Measurements from ENCODE around the gene SETD5.

SETD5 gene

GRCh38 chr3:9388142-9388541 is 9.3 kb upstream of the SETD5 start:
- no peak for DNase-seq

- DNase-seq: no peak
Observed at GRCh38 chr3:9388562-9389272, 8.7 kb upstream of the SETD5 start.

- DNase-seq: no peak
Observed at GRCh38 chr3:9390265-9390888, 7.0 kb upstream of the SETD5 start.

- DNase-seq: no peak
Observed at GRCh38 chr3:9392041-9392440, 5.4 kb upstream of the SETD5 start.

- no peak for DNase-seq
Observed at GRCh38 chr3:9395570-9396300, 1.7 kb upstream of the SETD5 start.

GRCh38 chr3:9396301-9396631 is 1.1 kb upstream of the SETD5 start:
- DNase-seq: peak; percentile 80

- DNase-seq: peak; percentile 99
Observed at GRCh38 chr3:9396632-9397331, 633 bp upstream of the SETD5 start.

GRCh38 chr3:9397906-9398699 is 688 bp downstream of the SETD5 start:
- peak; percentile 40 for DNase-seq

GRCh38 chr3:9398700-9399336 is 1.4 kb downstream of the SETD5 start:
- DNase-seq: peak; percentile 24

GRCh38 chr3:9399337-9399703 is 1.9 kb downstream of the SETD5 start:
- DNase-seq: no peak

- DNase-seq: no peak
Observed at GRCh38 chr3:9399746-9400145, 2.3 kb downstream of the SETD5 start.

GRCh38 chr3:9400616-9401015 is 3.2 kb downstream of the SETD5 start:
- no peak for DNase-seq

GRCh38 chr3:9401986-9402385 is 4.6 kb downstream of the SETD5 start:
- DNase-seq: no peak

- no peak for DNase-seq
Observed at GRCh38 chr3:9402410-9403228, 5.2 kb downstream of the SETD5 start.

- no peak for DNase-seq
Observed at GRCh38 chr3:9403463-9403862, 6.0 kb downstream of the SETD5 start.

- no peak for DNase-seq
Observed at GRCh38 chr3:9404680-9405079, 7.3 kb downstream of the SETD5 start.

- DNase-seq: no peak
Observed at GRCh38 chr3:9405756-9406155, 8.3 kb downstream of the SETD5 start.

- no peak for DNase-seq
Observed at GRCh38 chr3:9406856-9407626, 9.6 kb downstream of the SETD5 start.

- DNase-seq: no peak
Observed at GRCh38 chr3:9408061-9408460, 10.6 kb downstream of the SETD5 start.

GRCh38 chr3:9408546-9408945 is 11.1 kb downstream of the SETD5 start:
- DNase-seq: no peak

Measured in activated naive CD4-positive, alpha-beta T cell treated with Interleukin-2 at 50 U/mL for 16 hours (primary cell).